Spleen (tissue), 7 donors: ENCODE measurements around the gene AMOTL2.

Experiments
- CTCF ChIP-seq, 11 experiments: fragments of 200-600 bp in 7 of 11; fragments of 450-650 bp in 4 of 11; sonication (generic) in 4 of 11; IDR thresholded peaks in 8 of 11; conservative IDR thresholded peaks in 3 of 11; 1 replicate in 7 of 11; 2 replicates in 4 of 11; pipeline versions ENCODE4 v1.4.0 to v1.8.0; 2016 to 2021; ENCODE audit warnings: antibody characterized with exemption in 11 of 11, inconsistent platforms in 4 of 11, mild to moderate bottlenecking in 1 of 11
- POLR2AphosphoS5 ChIP-seq, 3 donors: sonication (generic); formaldehyde crosslinking; IDR thresholded peaks; one replicate each; pipeline ENCODE4 v1.5.1; 2017; ENCODE audit warnings: antibody characterized with exemption in 3 of 3
- donor health status: DM: no; HTN: no; CAD: no; lungs with moderate emphysema.
- donor health status: DM: no; HTN: no; CAD: no.
- donor health status: DM: no; HTN: no; CAD: no.

- TF ChIP-seq CTCF (IDR thresholded peaks at IDR 0.05 in 8 of 11, conservative IDR thresholded peaks at IDR 0.05 in 3 of 11) = no peak
- TF ChIP-seq POLR2AphosphoS5 (IDR thresholded peaks at IDR 0.05) = no peak
Observed at GRCh38 chr3:134393074-134393473, 18.8 kb upstream of the AMOTL2 start.
